Neural crest cell (in vitro differentiated cells): Measurements from ENCODE around the gene BAIAP3. TPM values are rescaled to one million over a fixed set of nuclear protein-coding genes. Genes with fewer than 3 reads are reported as not detected.
A peak's percentile ranks its signal among the peaks of the same experiment; 100 is the strongest.
"Not testable (repeated sequence)": the region's sequence is repeated elsewhere in the genome, so short reads cannot be mapped to it uniquely, and the experiment has no call there.

Source experiments
- DNase-seq: peaks from one replicate; pipeline ENCODE4 v3.0.0; 2021; ENCODE audit warnings: low read depth, mixed read lengths, low spot score
- H3K27ac Mint-ChIP-seq: one replicate; pipeline ENCODE4 v1.8.0; 2021; ENCODE audit warnings: mild to moderate bottlenecking, mixed read lengths; ENCODE audit not compliant: unreplicated experiment
- H3K27me3 Mint-ChIP-seq: 2 replicates; pipeline ENCODE4 v1.8.0; 2021; ENCODE audit warnings: low read depth, mild to moderate bottlenecking, mixed read lengths
- H3K36me3 Mint-ChIP-seq: 2 replicates; pipeline ENCODE4 v1.8.0; 2021; ENCODE audit warnings: low read depth, mild to moderate bottlenecking, mixed read lengths
- H3K4me1 Mint-ChIP-seq: 2 replicates; pipeline ENCODE4 v1.8.0; 2021; ENCODE audit warnings: mixed read lengths
- H3K4me3 Mint-ChIP-seq: one replicate; pipeline ENCODE4 v1.8.0; 2021; ENCODE audit warnings: mild to moderate bottlenecking, mixed read lengths
- H3K9me3 Mint-ChIP-seq: 2 replicates; pipeline ENCODE4 v1.8.0; 2021; ENCODE audit warnings: mixed read lengths
- total RNA-seq: library from RNA; stranded (reverse); gene quantifications from 2 replicates; pipeline ENCODE4 v1.2.1, GENCODE V29; 2021
- TF ChIP-seq, protein P1 (sequence below): fragments of 200-600 bp; sonication (generic); conservative IDR thresholded peaks from 2 replicates; pipeline ENCODE4 v1.5.0; 2021; ENCODE audit warnings: antibody characterized with exemption, mild to moderate bottlenecking

The BAIAP3 gene
- total RNA-seq, 1 donor from 2014 or later: 3.4 TPM

DNA sequence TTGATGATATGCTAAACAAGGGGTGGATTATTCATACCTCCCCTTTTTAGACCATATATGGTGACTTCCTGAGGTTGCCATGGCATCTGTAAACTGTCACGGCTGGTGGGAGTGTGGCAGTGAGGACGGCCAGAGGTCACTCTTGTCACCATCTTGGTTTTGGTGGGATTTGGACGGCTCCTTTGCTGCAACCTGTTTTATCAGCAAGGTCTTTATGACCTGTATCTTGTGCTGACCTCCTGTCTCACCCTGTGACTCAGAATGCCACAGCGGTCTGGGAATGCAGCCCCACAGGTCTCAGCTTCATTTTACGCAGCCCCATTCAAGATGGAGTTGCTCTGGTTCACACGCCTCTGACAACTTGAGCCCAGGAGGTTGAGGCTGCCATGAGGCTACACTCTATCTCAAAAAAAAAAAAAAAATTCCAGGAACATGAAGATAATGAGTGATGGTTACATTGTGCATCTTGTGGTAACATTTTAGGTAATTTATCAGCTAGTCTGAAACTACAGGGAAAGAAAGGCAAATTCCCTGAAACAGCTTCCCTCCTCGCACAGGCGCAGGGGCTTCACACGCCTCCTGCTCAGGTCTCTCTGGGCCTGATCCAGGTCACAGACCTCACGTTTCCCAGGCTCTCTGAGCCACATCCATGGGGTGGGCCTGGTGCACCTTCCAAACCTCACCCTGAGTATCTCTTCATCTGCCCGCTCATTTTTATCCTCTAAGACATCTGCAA lies 39.4 kb upstream of the BAIAP3 start:
- H3K27me3 Mint-ChIP-seq: peaks cover 62% of the 10 kb centered on the region
- H3K9me3 Mint-ChIP-seq: no peaks in the 10 kb centered on the region
- peaks cover 3% of the 10 kb centered on the region for H3K4me1 Mint-ChIP-seq
- H3K36me3 Mint-ChIP-seq: no peaks in the 10 kb centered on the region
- DNase-seq: no peak
- no peak overlapping the region for H3K27ac Mint-ChIP-seq
- TF ChIP-seq, protein P1, sequence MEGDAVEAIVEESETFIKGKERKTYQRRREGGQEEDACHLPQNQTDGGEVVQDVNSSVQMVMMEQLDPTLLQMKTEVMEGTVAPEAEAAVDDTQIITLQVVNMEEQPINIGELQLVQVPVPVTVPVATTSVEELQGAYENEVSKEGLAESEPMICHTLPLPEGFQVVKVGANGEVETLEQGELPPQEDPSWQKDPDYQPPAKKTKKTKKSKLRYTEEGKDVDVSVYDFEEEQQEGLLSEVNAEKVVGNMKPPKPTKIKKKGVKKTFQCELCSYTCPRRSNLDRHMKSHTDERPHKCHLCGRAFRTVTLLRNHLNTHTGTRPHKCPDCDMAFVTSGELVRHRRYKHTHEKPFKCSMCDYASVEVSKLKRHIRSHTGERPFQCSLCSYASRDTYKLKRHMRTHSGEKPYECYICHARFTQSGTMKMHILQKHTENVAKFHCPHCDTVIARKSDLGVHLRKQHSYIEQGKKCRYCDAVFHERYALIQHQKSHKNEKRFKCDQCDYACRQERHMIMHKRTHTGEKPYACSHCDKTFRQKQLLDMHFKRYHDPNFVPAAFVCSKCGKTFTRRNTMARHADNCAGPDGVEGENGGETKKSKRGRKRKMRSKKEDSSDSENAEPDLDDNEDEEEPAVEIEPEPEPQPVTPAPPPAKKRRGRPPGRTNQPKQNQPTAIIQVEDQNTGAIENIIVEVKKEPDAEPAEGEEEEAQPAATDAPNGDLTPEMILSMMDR: no peak
- H3K4me3 Mint-ChIP-seq: no peak overlapping the region

DNA sequence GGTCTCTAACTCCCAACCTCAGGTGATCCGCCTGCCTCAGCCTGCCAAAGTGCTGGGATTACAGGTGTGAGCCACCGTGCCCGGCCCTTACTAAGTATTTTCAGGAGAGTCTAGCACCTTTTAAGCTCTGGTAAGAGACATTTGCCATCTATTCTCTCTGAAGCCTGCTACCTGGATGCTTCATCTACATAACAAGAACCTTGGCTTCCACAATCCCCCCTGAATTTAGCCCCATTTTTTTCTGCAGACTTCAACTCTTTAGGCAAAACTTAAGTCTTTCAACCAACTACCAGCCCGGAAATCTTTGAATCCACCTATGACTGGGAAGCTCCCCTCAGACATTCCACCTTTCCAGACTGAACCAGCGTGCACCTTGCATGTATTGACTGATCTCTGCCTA lies 38.0 kb upstream of the BAIAP3 start:
- peaks cover 57% of the 10 kb centered on the region for H3K27me3 Mint-ChIP-seq
- no peak overlapping the region for H3K4me3 Mint-ChIP-seq
- H3K4me1 Mint-ChIP-seq: no peaks in the 10 kb centered on the region
- no peak for DNase-seq
- H3K9me3 Mint-ChIP-seq: no peaks in the 10 kb centered on the region
- TF ChIP-seq, protein P1: no peak
- no peaks in the 10 kb centered on the region for H3K36me3 Mint-ChIP-seq
- peak overlapping the region; percentile 8 for H3K27ac Mint-ChIP-seq

DNA sequence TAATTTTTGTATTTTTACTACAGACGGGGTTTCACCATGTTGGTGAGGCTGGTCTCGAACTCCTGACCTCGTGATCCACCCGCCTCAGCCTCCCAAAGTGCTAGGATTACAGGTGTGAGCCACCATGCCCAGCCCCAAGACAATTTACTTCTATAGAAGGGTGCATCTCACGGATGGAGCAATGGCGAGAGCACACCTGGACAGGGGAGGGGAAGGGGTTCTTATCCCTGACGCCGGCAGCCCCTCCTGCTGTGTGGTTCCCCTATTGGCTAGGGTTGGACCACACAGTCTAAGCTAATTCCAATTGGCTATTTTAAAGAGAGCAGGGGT lies 36.8 kb upstream of the BAIAP3 start:
- DNase-seq, H3K4me1 Mint-ChIP-seq, H3K9me3 Mint-ChIP-seq, H3K36me3 Mint-ChIP-seq, H3K4me3 Mint-ChIP-seq, H3K27ac Mint-ChIP-seq: not testable (repeated sequence)
- H3K27me3 Mint-ChIP-seq: peaks cover 47% of the 10 kb centered on the region

DNA sequence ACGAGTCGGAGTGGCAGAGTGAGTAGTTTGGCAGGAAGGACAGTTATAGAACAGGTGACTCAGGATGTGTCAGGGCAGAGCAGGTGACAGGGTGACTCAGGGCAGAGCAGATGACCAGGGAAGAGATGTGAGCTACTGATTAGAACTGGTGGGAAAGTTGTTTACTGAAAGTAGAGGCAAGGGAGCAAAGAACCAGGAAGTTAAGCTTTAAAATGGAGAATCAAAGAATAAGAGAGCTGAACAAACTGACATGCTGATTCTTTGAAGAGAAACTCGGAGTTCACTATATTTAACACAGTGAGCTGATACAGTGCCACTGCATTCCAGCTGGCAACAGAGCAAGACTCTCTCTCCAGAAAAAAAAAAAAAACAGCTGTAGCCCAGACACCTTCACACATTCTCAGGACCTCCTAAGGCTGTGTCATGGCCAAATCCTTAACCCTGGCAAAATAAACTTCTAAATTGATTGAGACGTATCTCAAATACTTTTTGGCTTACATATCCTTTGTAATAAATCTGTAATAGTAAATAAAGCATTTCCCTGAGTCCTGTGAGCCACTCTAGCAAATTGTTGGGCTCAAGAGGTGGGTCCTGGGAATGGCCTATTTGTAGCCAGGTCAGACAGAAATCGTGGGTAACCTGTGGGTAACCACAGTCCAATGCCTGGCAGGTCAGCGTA lies 36.3 kb upstream of the BAIAP3 start:
- Mint-ChIP-seq H3K4me3 (no peak overlapping the region), H3K36me3 (no peaks in the 10 kb centered on the region), H3K4me1 (no peaks in the 10 kb centered on the region), H3K9me3 (no peaks in the 10 kb centered on the region), H3K27ac (no peak overlapping the region), H3K27me3 (peaks cover 45% of the 10 kb centered on the region)
- TF ChIP-seq, protein P1: no peak
- DNase-seq: no peak

DNA sequence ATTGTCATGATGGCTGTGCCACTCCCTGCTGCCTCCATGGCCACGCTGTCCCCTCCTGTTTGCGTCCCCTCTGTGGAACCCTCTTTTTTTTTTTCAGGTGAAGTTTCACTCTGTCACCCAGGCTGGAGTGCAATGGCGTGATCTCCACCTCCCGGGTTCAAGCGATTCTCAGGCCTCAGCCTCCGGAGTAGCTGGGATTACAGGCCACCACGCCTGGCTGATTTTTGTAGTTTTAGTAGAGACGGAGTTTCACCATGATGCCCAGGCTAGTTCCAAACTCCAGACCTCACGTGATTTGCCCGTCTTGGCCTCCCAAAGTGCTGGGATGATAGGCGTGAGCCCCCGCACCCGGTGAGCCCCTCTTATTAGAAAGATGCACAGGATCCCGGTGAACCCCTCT lies 35.0 kb upstream of the BAIAP3 start:
- DNase-seq: no peak
- TF ChIP-seq, protein P1: no peak
- Mint-ChIP-seq H3K4me3 (no peak overlapping the region), H3K36me3 (no peaks in the 10 kb centered on the region), H3K27me3 (peaks cover 47% of the 10 kb centered on the region), H3K27ac (no peak overlapping the region), H3K4me1 (no peaks in the 10 kb centered on the region), H3K9me3 (no peaks in the 10 kb centered on the region)
